Fibroblast of villous mesenchyme (primary cell): ENCODE measurements around the gene TMEM52B. TPM values are rescaled to one million over a fixed set of nuclear protein-coding genes. Genes with fewer than 3 reads are reported as not detected.
A peak's percentile ranks its signal among the peaks of the same experiment; 100 is the strongest.
"Not testable (repeated sequence)": the region's sequence is repeated elsewhere in the genome, so short reads cannot be mapped to it uniquely, and the experiment has no call there.

ENCODE experiments used
- DNase-seq: peaks from one replicate; pipeline ENCODE4 v3.0.0-alpha.2; 2010; ENCODE audit warnings: low read depth
- H3K4me3 ChIP-seq: 2 replicates; pipeline ENCODE4 v1.5.1; 2011; ENCODE audit warnings: low read depth, mild to moderate bottlenecking, low read length
- CTCF ChIP-seq: IDR thresholded peaks from 2 replicates; pipeline ENCODE4 v1.5.1; 2012; ENCODE audit warnings: low read depth, mild to moderate bottlenecking, low read length; ENCODE audit not compliant: insufficient read depth
- total RNA-seq: library from RNA; depleted of rRNA; stranded (reverse); fragments of >200 nt; gene quantifications from 2 replicates; pipeline ENCODE4 v1.2.3, GENCODE V29; 2012

The TMEM52B gene
- total RNA-seq, 1 donor: 17.7 TPM

GRCh38 chr12:10214895-10215267 lies 36.0 kb downstream of the TMEM52B start:
- DNase-seq: peak; percentile 80
- no peak for TF ChIP-seq CTCF
- peak overlapping the region; percentile 91 for H3K4me3 ChIP-seq

DNA sequence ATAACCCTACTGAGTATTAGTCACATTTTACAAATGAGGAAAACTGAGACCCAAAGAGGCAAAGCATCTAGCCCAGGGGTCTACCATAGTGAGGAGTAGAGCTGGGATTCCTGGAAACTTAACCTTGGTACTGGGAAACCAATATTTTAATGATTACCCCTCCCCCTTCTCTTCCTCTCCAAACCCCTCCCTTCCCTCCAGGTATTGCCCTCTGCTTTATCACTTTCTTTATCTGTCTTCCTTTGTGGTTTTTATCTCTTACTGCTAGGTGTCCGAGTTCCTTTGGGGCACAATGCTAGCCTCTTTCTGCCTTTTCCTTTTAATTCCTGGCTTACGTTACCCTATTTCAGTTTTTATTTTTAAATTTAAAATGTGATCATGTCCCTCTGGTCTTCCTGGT lies 36.6 kb downstream of the TMEM52B start:
- no peak for TF ChIP-seq CTCF
- H3K4me3 ChIP-seq: peak overlapping the region; percentile 91

GRCh38 chr12:10215946-10216345 lies 37.1 kb downstream of the TMEM52B start:
- H3K4me3 ChIP-seq, DNase-seq: not testable (repeated sequence)

More for the DNA sequence above, 36.6 kb downstream of the TMEM52B start:
- no peak for DNase-seq

DNA sequence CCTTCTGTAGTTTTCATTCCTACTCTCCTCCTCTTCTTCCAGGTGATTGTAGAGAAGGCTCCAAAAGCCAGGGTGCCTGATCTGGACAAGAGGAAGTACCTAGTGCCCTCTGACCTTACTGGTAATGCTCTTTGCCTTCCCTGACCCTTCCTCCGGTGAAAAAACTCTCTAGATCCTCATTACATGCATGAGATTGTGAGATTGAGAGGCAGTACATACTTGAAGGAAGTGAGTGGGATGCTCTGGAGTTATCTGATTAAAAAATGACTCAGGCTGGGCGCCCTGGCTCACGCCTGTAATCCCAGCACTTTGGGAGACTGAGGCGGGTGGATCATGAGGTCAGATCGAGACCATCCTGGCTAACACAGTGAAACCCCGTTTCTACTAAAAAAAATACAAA lies 39.2 kb downstream of the TMEM52B start:
- no peak overlapping the region for H3K4me3 ChIP-seq
- DNase-seq: no peak
- TF ChIP-seq CTCF: no peak

DNA sequence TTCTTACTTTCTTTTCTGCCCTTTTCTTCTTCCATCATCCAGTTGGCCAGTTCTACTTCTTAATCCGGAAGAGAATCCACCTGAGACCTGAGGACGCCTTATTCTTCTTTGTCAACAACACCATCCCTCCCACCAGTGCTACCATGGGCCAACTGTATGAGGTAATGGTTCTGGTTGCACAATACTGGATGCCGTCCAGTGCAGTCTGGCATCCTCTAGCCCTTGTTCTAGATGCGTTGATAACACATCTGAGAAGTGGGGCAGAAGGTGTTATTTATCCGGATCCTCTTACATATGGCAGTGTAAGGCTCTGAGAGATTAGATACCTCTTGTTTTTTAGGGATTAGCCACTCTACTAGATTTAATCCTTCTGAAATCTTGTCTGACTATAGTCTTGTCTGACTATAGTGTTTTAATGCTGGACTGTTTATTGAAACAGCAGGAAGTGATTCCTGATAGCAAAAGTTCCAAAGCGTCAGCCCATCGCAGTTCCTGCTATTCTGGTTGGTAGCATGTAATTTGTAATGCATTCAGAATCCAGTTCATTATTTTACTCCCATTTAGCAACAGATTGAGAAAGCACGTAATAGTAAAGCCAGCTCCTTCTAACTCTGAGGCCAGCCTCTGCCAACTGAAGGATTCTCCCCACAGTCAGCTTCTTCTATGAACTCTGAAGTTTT lies 41.7 kb downstream of the TMEM52B start:
- no peak overlapping the region for H3K4me3 ChIP-seq
- peak; percentile 90 for DNase-seq
- no peak for TF ChIP-seq CTCF

- DNase-seq: no peak
- no peak for TF ChIP-seq CTCF
- H3K4me3 ChIP-seq: no peak overlapping the region
Measured at GRCh38 chr12:10221846-10222245, 43.0 kb downstream of the TMEM52B start.

DNA sequence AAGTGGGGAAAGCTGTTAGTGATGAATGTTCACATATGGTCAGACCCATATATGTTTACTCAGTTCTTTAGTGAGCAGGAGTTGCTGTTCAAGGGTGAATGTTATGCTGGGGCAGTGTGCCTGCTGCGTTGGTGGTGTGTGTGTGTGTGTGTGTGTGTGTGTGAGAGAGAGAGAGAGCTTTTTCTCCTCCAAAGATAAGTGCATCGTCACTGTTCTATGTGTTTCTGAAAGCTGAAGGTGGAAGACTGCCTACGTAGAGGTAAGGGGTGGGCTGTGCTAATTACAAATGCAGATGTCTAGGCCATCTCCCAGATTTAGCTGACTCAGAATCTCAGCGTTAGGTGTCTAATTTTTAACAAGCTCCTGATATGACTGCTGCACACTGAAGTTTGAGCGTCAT lies 44.4 kb downstream of the TMEM52B start:
- TF ChIP-seq CTCF: no peak
- DNase-seq: no peak

GRCh38 chr12:10225426-10225825 lies 46.6 kb downstream of the TMEM52B start:
- not testable (repeated sequence) for DNase-seq
- peak overlapping the region; percentile 36 for H3K4me3 ChIP-seq

More for the DNA sequence above, 44.4 kb downstream of the TMEM52B start:
- H3K4me3 ChIP-seq: no peak overlapping the region
